C4-2B (cell line): ENCODE measurements around the gene NCAM2.

Source experiments
- CTCF ChIP-seq: fragments of 450-650 bp; conservative IDR thresholded peaks from 2 replicates; pipeline ENCODE4 v1.5.1; 2017; ENCODE audit warnings: mild to moderate bottlenecking
- ZFX ChIP-seq: fragments of 450-650 bp; IDR thresholded peaks from 2 replicates; pipeline ENCODE4 v1.6.1; 2017

- TF ChIP-seq CTCF: no peak
- no peak for TF ChIP-seq ZFX
These were observed 413.9 kb downstream of the NCAM2 start for GRCh38 chr21:21412096-21412495.
